Stimulated activated CD4-positive, alpha-beta T cell treated with anti-CD3 and anti-CD28 coated beads, Interleukin-12 subunit alpha, Interleukin-12 subunit beta, amount 100 ng/mL, for 4 hours (primary cell): ENCODE measurements around the gene DERA.
"Not testable (repeated sequence)": the region's sequence is repeated elsewhere in the genome, so short reads cannot be mapped to it uniquely, and the experiment has no call there.

Experiments used
- DNase-seq: peaks from one replicate; pipeline ENCODE4 v3.0.0-alpha.2; 2020

The DERA gene

GRCh38 chr12:15971211-15971610 lies 60.1 kb downstream of the DERA start:
- no peak for DNase-seq

- no peak for DNase-seq
Measured at GRCh38 chr12:15972894-15973293, 61.8 kb downstream of the DERA start.

- DNase-seq = no peak
Measured at GRCh38 chr12:15977999-15978951, 67.1 kb downstream of the DERA start.

- DNase-seq = no peak
Measured at GRCh38 chr12:15979096-15980092, 68.3 kb downstream of the DERA start.

- DNase-seq = no peak
Measured at GRCh38 chr12:15982071-15982470, 70.9 kb downstream of the DERA start.

GRCh38 chr12:15982471-15982870 lies 71.3 kb downstream of the DERA start:
- DNase-seq = no peak

GRCh38 chr12:15982921-15983320 lies 71.8 kb downstream of the DERA start:
- no peak for DNase-seq

- no peak for DNase-seq
Measured at GRCh38 chr12:15984097-15984800, 73.1 kb downstream of the DERA start.

GRCh38 chr12:15984963-15985362 lies 73.8 kb downstream of the DERA start:
- no peak for DNase-seq

- no peak for DNase-seq
Measured at GRCh38 chr12:15987696-15988095, 76.6 kb downstream of the DERA start.

GRCh38 chr12:15988983-15989755 lies 78.0 kb downstream of the DERA start:
- no peak for DNase-seq

GRCh38 chr12:15995801-15996200 lies 84.7 kb downstream of the DERA start:
- no peak for DNase-seq

- no peak for DNase-seq
Measured at GRCh38 chr12:15996254-15996653, 85.1 kb downstream of the DERA start.

- DNase-seq = no peak
Measured at GRCh38 chr12:15996948-15997347, 85.8 kb downstream of the DERA start.

GRCh38 chr12:15997910-15998309 lies 86.8 kb downstream of the DERA start:
- DNase-seq = no peak

- DNase-seq = no peak
Measured at GRCh38 chr12:16002880-16003279, 91.7 kb downstream of the DERA start.

GRCh38 chr12:16003460-16003859 lies 92.3 kb downstream of the DERA start:
- no peak for DNase-seq

- no peak for DNase-seq
Measured at GRCh38 chr12:16006752-16007151, 95.6 kb downstream of the DERA start.

GRCh38 chr12:16008421-16008824 lies 97.3 kb downstream of the DERA start:
- DNase-seq = no peak

GRCh38 chr12:16012117-16012516 lies 101.0 kb downstream of the DERA start:
- DNase-seq = no peak

- DNase-seq = not testable (repeated sequence)
Measured at GRCh38 chr12:16013722-16014121, 102.6 kb downstream of the DERA start.

- DNase-seq = not testable (repeated sequence)
Measured at GRCh38 chr12:16014394-16014793, 103.3 kb downstream of the DERA start.
